Smooth muscle cell (in vitro differentiated cells): Measurements from ENCODE around the gene TCFL5. TPM values are rescaled to one million over a fixed set of nuclear protein-coding genes. Genes with fewer than 3 reads are reported as not detected.

ENCODE experiments used
- DNase-seq: peaks from one replicate; lab custom pipeline; 2025; ENCODE audit not compliant: unreplicated experiment; lab: John Stamatoyannopoulos, UW
- H2AFZ ChIP-seq: fragments of 200-600 bp; sonication (generic); 2 replicates; pipeline ENCODE4 v1.6.0; 2016; ENCODE audit warnings: antibody characterized with exemption, low read depth, mild to moderate bottlenecking
- H3F3A ChIP-seq: fragments of 200-600 bp; sonication (generic); 2 replicates; pipeline ENCODE4 v1.6.0; 2017; ENCODE audit warnings: antibody characterized with exemption, low read depth
- H3K27ac ChIP-seq: fragments of 200-600 bp; sonication (generic); 2 replicates; pipeline ENCODE4 v1.5.1; 2016; ENCODE audit warnings: low read depth, mild to moderate bottlenecking
- H3K27me3 ChIP-seq: fragments of 200-600 bp; sonication (generic); 2 replicates; pipeline ENCODE4 v1.6.1; 2016; ENCODE audit warnings: low read depth, mild to moderate bottlenecking
- H3K36me3 ChIP-seq: fragments of 200-600 bp; sonication (generic); 2 replicates; pipeline ENCODE4 v1.5.1; 2016; ENCODE audit warnings: low read depth
- H3K4me1 ChIP-seq: fragments of 200-600 bp; sonication (generic); 2 replicates; pipeline ENCODE4 v1.5.1; 2016; ENCODE audit warnings: low read depth
- H3K4me2 ChIP-seq: fragments of 200-600 bp; sonication (generic); 2 replicates; pipeline ENCODE4 v1.6.0; 2016; ENCODE audit warnings: mild to moderate bottlenecking
- H3K4me3 ChIP-seq: fragments of 200-600 bp; sonication (generic); 2 replicates; pipeline ENCODE4 v1.5.1; 2016; ENCODE audit warnings: mild to moderate bottlenecking
- H3K79me2 ChIP-seq: fragments of 200-600 bp; sonication (generic); 2 replicates; pipeline ENCODE4 v1.6.0; 2016; ENCODE audit warnings: low read depth, mild to moderate bottlenecking
- H3K9ac ChIP-seq: fragments of 200-600 bp; sonication (generic); 2 replicates; pipeline ENCODE4 v1.6.0; 2016; ENCODE audit warnings: low read depth
- H3K9me3 ChIP-seq: fragments of 200-600 bp; sonication (generic); replicated peaks from 2 replicates; pipeline ENCODE4 v1.5.1; 2016; ENCODE audit warnings: low read depth
- H4K20me1 ChIP-seq: fragments of 200-600 bp; sonication (generic); 2 replicates; pipeline ENCODE4 v1.6.0; 2016; ENCODE audit warnings: low read depth
- WGBS: methylation state at CpG from one replicate; pipeline ENCODE4 v1.1.7; 2016; ENCODE audit warnings: low lambda C conversion rate; 5-methylcytosine and 5-hydroxymethylcytosine counted together
- polyA plus RNA-seq: library from polyadenylated mRNA; unstranded; fragments of >200 nt; fragmentation: Nextera tagmentation; extraction: Ambion mirVana; gene quantifications from 2 replicates; pipeline ENCODE4 v1.2.1, GENCODE V29; 2016
- total RNA-seq: library from RNA; depleted of rRNA; stranded (reverse); fragments of >200 nt; gene quantifications from 2 replicates; pipeline ENCODE4 v1.2.3, GENCODE V29; 2014
- TF ChIP-seq, protein P1 (sequence below): fragments of 200-600 bp; sonication (generic); IDR thresholded peaks from 2 replicates; pipeline ENCODE4 v1.5.1; 2017; ENCODE audit warnings: borderline replicate concordance, mild to moderate bottlenecking, antibody characterized with exemption; ENCODE audit not compliant: insufficient read depth, poor library complexity, severe bottlenecking

The TCFL5 gene
- total and polyA plus RNA-seq, 2 experiments from 2014 or later, result 9.5 to 12.5 TPM

DNA sequence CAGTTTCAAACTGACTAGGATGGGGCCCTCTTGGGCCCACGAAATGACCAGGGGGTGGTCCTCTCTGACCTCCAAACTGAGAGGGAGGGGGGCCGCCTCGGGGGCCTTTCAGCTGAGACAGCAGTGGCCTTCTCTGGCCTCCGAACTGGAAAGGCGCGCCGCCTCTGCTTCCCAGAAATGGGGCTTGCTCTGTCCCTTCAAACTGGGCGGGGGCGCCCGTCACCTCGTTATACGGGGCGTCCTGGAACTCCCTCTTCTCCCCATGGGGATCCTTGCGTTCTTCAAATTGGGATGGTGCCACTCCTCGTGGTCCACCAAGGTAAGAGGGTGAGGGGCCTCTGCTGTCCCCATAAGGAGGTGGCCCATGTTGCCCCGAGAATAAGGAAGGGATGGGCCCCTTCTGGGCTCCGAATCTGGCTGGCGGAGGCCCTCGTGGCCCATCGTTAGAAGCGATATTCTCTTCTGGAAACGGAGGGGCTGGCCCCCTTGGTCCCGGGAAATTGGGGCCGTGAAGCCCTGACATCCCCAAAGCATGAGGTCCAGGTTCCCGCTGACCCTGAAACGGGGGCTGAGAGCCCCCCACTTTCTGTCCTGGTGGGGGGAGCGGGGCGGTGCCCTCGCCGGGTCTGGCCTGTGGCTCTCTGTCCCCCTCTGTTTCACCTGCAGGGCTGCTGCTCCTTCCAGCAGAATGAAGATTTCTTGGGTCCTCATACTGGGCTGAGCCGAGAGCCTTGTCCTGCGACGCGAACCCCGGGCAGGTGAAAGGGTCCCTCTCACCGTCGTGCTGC, 18.7 kb upstream of the TCFL5 start:
- 97% methylated on average over 31 of the region's 37 CpGs for WGBS
- Histone ChIP-seq H3K27me3 (no peaks in the 10 kb centered on the region), H3K4me2 (no peak overlapping the region), H3K9me3 (no peaks in the 10 kb centered on the region), H3K27ac (no peak overlapping the region), H3K4me1 (peaks cover 15% of the 10 kb centered on the region), H3K36me3 (no peaks in the 10 kb centered on the region), H4K20me1 (no peaks in the 10 kb centered on the region), H2AFZ (no peak overlapping the region), H3K9ac (no peak overlapping the region), H3F3A (peaks cover 7% of the 10 kb centered on the region), H3K4me3 (no peak overlapping the region), H3K79me2 (no peaks in the 10 kb centered on the region)
- TF ChIP-seq, protein P1, sequence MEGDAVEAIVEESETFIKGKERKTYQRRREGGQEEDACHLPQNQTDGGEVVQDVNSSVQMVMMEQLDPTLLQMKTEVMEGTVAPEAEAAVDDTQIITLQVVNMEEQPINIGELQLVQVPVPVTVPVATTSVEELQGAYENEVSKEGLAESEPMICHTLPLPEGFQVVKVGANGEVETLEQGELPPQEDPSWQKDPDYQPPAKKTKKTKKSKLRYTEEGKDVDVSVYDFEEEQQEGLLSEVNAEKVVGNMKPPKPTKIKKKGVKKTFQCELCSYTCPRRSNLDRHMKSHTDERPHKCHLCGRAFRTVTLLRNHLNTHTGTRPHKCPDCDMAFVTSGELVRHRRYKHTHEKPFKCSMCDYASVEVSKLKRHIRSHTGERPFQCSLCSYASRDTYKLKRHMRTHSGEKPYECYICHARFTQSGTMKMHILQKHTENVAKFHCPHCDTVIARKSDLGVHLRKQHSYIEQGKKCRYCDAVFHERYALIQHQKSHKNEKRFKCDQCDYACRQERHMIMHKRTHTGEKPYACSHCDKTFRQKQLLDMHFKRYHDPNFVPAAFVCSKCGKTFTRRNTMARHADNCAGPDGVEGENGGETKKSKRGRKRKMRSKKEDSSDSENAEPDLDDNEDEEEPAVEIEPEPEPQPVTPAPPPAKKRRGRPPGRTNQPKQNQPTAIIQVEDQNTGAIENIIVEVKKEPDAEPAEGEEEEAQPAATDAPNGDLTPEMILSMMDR, result no peak
- DNase-seq, result no peak

DNA sequence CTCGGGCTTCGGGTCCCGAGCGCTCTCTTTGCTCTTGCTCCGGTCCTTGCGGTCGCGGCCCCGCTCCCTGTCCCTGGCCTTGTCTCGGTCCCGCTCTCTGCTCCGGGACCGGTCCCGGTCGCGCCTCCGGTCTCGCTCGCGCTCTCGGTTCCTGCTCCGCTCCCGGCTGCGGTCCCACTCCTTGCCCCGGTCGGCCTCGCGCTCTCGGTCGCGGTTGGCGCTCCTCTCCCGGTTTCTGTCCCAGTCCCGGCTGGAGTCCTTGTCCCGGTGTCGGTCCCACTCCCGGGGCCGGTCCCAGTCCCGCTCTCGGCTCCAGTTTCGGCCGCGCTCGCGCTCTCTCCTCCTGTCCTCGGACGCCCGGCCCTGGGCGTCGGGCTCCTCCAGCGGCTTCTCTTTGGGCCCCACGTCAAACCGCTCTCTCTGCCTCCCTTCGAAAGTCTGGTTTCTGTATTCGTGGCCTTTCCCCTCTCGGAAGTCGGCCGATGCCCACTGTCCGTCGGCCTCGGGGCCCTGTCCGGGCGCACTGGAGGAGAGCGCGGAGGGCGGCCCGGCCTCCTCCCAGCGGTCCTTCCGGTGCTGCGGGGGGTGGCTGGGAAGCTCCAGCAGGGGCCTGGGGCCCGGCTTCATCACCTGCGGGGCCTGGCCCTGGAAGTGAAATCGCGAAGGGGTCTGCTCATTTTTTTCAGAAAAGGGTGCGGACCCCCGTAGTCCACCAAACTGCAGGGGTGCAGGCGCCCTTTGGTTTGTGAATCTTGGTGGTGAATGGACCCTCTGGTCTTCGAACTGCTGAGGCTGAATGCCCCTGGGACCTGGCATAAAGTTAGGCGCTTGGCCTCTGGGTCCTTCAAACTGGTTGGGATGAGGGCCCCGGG, 17.9 kb upstream of the TCFL5 start:
- Histone ChIP-seq H3K9ac (no peak overlapping the region), H4K20me1 (no peaks in the 10 kb centered on the region), H3K27ac (no peak overlapping the region), H3K4me3 (no peak overlapping the region), H3K27me3 (no peaks in the 10 kb centered on the region), H3K4me1 (peaks cover 15% of the 10 kb centered on the region), H3K79me2 (no peaks in the 10 kb centered on the region), H3K4me2 (no peak overlapping the region), H3K9me3 (no peaks in the 10 kb centered on the region), H3F3A (peaks cover 11% of the 10 kb centered on the region), H2AFZ (no peak overlapping the region), H3K36me3 (no peaks in the 10 kb centered on the region)
- 83% methylated on average over 69 of the region's 80 CpGs for WGBS
- DNase-seq, result no peak
- TF ChIP-seq, protein P1, result no peak

DNA sequence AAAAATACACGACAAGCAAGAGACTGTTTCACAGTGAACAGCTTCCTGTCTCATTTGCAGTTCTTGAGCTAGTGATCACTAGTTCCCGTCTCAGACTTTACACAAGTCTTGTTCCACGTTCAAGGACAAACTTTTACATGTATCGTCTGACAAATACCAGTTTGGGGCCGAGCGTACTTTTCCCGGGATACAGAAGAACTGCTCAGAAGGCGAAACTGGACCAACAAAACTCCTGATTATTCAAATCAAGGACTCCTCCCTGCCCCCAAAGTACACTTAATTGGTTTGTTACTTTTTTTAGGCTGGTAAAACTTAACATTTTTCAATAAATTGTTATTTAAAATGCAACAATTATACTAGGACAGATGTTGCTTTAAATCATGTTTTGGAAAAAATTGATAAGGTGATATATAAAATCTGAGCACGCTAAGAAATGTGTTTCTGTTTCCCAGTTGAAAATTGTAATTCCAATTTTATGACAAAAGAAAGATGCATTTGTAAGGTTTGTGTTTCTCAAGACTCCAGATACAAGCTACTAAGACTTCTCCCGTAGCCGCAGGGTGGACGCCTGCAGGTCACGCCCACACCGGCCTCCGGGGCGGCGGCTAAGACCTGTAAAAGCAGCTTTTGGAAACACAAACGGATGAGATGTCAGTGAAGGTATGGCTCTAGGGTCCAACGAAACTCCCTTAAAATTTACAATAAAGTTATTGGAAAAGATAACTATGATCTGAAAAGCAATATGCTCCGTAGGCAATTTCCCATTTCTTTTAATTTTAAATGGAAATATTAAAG, 16.8 kb upstream of the TCFL5 start:
- no peak overlapping the region for H3K4me2 ChIP-seq
- H3K27ac ChIP-seq, result no peak overlapping the region
- WGBS, result 66% methylated on average over 20 of the region's 20 CpGs
- TF ChIP-seq, protein P1, result no peak
- H3K9ac ChIP-seq, result no peak overlapping the region
- no peaks in the 10 kb centered on the region for H4K20me1 ChIP-seq
- H3F3A ChIP-seq, result peaks cover 16% of the 10 kb centered on the region
- H3K27me3 ChIP-seq, result no peaks in the 10 kb centered on the region
- no peak for DNase-seq
- H3K9me3 ChIP-seq, result no peaks in the 10 kb centered on the region
- H3K36me3 ChIP-seq, result no peaks in the 10 kb centered on the region
- no peaks in the 10 kb centered on the region for H3K79me2 ChIP-seq
- H2AFZ ChIP-seq, result no peak overlapping the region
- no peak overlapping the region for H3K4me3 ChIP-seq
- peaks cover 15% of the 10 kb centered on the region for H3K4me1 ChIP-seq
